OCI-LY7 (cell line): Measurements from ENCODE around the gene SMAP2.
"Not testable (repeated sequence)": the region's sequence is repeated elsewhere in the genome, so short reads cannot be mapped to it uniquely, and the experiment has no call there.

Experiments
- CTCF ChIP-seq: fragments of 200-600 bp; sonication (generic); conservative IDR thresholded peaks from 2 replicates; pipeline ENCODE4 v1.5.1; 2014; ENCODE audit warnings: mild to moderate bottlenecking, antibody characterized with exemption, low read length, moderate library complexity, mixed read lengths
- EZH2phosphoT487 ChIP-seq: fragments of 200-600 bp; sonication (generic); IDR thresholded peaks from 2 replicates; pipeline ENCODE4 v1.6.1; 2018; ENCODE audit warnings: low read depth, borderline replicate concordance, mild to moderate bottlenecking, mixed run types, antibody characterized with exemption, low read length, moderate library complexity, mixed read lengths

DNA sequence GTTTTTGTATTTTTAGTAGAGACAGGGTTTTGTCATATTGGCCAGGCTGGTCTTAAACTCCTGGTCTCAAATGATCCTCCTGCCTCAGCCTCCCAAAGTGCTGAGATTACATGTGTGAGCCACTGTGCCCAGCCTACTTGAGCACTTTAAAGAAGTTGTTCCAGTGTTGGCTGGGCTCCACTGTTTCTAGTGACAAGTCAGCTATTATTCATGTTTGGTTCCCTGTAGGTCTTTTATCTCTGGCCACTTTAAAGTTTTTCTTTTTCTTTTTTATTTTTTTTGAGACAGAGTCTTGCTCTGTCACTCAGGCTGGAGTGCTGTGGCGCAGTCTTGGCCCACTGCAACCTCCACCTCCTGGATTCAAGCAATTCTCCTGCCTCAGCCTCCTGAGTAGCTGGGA is 42.1 kb upstream of the SMAP2 start:
- TF ChIP-seq CTCF, EZH2phosphoT487: not testable (repeated sequence)
